Activated CD4-positive, alpha-beta T cell treated with anti-CD3 and anti-CD28 coated beads, Interleukin-10, Interleukin-2, amounts not matched to agents 100 ng/mL and 50 ng/mL, durations not matched to agents 16 hours and 8 hours (primary cell): ENCODE measurements around the gene ADAMTSL2.

Experiments
- DNase-seq: peaks from one replicate; pipeline ENCODE4 v3.0.0-alpha.2; 2020

The ADAMTSL2 gene

DNA sequence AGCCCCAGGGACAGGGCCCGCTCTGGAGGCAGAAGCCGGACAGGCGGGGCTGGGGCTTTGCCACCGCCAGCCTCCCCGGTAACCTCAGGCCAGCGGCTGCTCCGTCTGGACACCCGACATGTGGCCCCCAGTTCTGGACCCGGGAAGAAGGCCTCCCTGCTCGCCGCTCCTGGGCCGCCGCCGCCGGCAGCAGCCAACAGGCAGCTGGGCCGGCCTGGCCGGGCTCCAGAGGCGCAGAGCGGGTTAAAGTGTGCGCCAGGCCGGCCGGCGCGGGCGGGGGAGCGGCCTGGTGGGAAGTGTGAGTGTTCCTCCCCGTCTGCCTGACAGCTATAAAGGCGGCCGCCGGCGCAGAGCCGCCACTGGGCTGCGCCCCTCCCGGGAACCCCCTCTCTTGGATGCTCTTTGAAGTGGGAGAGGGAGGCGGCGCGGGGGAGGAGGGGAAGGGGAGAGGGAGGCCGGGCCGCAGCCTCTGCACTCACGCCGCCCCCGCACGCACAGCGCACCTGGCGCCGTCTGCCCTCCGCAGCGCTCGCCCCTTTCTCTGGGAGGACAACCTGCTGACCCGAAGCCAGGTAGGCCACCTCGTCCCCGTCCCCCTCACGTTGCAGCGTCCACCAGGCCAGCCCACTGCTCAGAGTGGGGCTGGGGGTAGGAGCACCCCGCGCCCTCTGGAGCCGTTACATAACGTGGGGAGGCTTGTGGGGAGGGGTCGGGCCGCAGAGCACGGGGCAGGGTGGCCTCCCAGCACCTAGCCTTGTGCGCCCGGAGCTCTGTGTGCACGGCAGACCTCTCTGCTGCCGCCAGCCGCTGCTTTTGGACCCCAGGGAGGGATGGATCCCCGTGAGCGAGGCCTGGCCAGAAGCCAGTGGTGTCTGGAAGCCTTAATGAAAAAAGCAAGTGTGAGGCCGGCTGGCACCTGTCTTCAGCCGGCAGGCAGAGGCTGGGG lies at the start of gene ADAMTSL2:
ADAMTSL2 (plus strand) TSS at position 359 of the 946 bp plus-strand sequence. CDS start 2,009 bp downstream, outside the sequence.
- no peak for DNase-seq

DNA sequence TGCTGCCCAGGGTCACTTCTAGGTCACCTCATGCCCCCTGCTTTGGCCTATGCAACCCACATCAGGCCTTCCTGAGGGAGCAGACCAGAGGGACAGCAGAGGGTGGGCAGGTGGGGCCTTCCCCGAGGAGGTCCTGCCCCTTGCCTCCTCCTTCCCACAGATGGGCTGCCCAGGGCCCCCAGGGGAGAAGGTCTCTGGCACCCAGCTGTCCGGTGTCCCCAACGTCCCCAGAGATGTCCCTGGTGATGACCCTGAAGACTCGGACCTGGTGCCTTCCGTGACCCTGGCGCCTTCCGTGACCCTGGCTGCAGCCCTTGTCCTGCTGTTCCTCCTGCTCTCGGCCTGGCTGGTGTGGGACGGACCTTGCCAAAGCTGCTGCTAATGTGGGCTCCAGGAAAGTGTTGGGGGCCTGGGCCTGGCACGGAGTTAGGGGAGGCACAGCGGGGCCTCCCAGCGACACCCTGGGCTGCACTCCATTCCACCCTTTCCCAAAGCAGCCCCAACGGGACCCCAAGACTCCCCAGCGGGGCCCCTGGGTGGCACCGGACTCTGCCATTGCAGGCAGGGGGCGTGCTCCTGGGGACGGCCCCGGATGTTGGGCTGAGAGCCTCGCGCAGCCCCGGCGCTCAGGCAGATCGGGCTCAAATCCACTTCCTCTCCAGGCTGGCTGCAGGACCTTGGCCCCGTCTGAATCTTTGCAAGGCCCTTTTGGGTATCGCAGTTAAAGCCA lies 48.8 kb upstream of the ADAMTSL2 start:
- DNase-seq = peak; percentile 29

DNA sequence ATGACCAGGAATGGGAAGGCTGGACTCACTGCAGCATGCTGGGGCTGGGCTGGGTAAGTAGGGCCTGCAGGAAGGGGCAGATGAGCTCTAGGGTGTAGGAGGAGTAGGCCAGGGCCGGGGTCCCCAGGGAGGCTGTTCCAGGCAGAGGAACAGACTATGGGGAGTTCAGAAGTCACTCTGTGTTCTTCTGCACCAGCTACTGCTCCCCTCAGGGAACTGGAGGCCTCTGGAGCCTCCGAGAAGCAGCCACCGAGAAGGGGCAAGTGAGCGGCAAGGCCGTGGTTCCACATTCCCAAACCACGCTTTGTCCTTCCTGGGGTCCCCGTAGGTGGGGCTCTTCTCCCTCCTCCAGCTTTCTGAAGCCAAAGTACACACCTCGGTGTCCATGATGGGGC lies 47.2 kb upstream of the ADAMTSL2 start:
- DNase-seq = no peak

DNA sequence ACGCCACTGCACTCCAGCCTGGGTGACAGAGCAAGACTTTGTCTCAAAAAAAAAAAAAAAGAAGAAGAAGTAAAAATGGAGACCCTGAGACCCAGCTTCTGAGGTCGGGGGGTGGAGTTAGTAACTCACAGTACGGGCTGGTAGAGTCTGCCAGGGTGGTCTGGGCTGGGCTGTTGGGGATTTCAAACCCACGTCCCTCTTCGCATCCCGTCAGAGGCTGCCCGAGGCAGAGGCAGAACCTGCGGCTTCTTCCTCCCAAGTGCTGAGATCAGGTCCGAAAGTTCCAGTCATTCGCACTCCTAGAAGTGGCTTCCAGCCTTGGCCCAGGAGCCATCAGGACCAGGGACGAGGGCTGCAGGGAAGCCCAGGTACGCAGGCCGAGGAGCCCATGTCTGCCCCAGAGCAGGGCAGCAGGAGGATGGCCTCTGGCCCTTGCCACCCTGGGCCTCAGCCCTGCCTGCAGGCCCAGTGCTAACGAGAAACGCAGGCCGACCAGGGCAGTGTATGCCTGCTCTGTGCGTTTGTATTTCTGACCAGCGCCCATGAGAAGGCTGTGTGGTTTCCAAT lies 45.7 kb upstream of the ADAMTSL2 start:
- DNase-seq = no peak

DNA sequence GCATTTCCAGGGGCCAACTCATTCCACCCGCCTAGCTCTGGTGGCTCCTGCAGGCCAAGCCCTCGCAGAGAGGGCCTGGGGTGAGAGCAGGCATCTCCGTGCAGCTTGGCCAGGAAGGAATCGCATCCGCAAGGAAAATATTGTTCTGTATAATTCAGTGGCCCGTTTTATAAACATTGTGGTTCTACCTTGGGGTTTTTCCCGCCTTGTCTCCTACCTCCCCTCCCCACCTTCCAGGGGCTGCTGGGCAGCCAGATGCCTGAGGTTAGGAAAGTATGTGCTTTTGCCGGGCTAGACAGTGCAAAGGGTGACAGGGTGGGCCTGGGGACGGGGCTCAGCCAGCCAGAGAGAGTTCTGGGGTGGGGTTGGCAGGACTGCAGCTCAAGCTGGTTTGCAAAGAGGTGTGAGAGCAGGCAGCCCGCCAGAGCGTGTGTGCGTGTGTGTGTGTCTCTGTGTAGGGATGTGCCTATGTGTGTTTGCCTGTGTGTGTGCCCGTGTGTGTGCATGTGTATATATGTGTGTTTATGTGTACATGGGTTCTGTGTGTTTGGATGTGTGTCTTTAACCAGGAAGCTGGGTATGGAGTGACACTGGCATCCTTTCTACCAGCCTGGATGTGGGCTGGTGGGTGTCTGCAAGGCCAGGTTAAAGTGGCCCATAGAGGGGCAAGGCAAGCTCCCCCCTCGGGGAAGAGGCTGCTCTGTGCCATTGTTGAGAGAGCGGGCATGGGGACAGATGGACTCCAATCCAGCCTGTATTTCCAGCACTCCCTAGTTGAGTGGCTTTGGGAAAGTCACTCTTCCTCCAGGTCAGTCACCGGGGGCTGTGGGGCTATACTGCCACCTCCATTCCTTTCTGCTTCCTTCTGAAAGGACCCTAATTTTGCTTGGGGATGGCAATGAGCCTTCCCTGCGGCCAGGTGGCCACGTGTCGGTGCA lies 45.0 kb upstream of the ADAMTSL2 start:
- no peak for DNase-seq

DNA sequence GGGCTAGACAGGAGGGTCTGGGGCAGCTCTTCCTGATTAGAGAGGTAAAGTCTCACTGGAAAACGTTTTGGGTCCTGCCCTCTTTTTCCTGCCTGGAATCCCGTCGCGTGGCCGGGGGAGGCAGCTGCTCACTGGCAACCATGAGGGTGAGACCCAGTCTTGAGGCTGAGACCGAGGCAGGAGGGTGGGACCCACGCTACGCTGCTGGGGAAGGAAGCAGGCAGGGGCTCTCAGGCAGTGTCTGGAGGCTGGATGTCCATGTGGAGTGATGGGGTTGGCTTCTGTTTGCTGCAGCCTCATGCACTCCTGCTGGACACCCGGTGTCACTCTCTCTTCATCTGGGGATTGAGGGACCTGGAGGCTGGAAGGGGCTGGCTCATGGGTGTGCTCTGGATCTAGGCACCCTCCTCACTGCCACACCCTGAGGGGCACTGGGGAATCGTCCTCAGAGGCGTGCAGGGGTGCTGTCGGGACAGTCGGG lies 44.3 kb upstream of the ADAMTSL2 start:
- DNase-seq = no peak

DNA sequence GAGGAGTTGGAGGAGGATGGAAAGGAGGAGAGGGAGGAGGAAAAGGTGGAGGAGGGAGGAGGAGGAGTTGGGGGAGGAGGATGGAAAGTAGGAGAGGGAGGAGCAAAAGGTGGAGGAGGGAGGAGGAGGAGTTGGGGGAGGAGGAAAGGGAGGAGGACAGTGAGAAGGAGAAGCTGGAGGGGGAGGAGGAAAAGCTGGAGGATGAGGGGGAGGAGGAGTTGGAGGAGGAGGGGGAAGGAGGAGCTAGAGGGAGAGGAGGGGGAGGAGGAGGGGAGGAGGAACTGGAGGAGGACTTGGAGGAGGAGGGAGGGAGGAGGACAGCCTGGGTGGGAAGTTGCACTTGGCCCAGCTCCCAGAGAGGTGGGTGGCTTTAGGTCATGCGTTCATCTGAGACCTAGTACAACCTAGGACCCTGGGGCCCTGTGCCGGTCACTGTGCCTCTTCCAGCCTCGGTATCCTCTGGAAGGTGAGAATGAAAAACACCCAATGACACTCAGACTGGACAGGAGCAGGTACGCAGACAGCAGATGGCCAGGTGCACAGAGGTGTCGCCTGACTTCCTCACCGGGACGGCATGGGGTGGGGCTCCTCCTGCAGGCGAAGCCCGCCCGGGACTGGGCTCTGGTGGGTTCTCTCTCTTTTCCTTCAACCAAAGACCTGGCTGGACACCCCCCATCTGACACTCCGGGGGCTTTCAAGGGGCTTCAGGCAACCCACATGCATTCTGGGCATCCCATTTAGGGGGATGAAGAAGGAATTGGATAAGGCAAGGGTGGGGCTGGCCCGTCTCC lies 43.4 kb upstream of the ADAMTSL2 start:
- DNase-seq = no peak

DNA sequence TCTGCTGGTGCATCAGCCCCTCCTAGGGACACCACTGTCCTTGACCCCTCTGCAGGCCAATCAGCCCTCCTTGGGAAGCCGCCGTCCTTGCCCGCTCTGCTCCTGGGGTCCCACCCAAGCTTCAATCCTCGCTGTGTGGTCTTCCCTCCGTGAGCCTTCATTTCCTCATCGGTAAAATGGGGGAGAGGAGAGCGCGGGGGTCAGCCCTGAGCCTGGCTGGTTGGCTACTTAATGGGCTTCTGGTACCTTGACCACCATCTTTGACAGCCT lies 42.9 kb upstream of the ADAMTSL2 start:
- no peak for DNase-seq

DNA sequence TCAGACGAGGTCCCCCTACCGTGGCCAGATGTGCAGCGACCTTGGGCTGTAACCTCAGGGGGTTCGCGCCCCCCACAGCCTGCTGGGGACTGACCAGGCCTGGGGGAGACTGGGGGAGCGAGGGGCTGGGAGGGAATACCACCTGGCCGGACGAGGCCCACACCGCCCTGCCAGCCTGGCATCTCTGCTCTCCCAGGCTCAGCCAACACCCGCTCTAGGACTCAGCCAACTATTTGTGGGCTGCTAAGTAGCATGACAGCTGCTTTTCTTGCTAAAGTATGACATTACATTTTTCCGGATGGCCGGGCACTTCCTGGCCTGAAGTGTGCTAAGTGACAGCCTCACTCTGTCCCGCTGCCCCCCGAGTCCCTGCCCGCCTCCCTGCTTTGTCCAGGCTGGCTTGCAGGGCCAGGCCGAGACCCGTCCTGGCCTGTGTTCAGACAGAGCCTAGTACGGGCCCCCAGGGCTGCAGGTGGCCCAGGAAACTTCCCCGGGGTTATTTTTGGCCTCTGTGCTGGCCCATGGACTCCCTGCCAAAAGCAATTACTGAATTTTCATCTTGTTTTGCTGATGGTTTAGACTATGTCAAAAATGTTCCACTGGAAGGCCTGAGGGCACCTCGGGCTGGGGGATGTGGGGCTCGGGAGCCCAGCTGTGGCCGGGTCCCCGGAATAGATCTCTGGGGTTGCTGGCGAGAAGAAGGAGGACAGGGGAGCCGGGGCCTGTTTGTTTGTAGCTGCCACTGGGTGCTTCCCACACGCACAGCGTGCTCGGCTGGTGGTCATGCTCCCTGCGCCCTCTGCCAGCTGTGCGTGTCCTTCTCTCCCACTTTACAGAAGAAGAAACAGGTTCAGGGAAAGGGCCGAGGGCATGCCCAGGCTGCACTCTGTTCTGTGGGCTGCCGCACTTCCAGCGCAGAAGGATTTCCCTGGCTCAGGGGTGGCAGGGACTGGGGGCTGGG lies 42.2 kb upstream of the ADAMTSL2 start:
- no peak for DNase-seq

DNA sequence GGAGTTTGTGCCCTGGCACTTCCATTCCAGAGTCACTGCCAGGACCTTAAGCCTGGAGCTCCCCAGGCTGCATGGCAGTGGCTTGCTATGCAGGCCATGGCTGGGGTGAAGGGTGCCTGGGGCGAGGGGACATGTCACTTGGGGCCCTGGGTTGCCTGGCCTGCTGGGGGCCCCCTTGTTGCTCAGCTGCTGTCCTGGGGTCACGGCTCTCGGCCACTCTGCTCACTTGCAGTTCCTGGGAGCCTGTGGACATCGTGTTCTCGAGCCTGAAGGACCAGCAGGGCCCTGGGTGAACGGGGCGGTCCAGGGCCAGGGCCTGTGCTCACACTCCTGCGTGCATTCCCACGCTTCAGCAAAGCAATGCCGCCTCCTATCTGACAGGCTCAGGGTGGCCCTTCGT lies 41.1 kb upstream of the ADAMTSL2 start:
- DNase-seq = no peak

DNA sequence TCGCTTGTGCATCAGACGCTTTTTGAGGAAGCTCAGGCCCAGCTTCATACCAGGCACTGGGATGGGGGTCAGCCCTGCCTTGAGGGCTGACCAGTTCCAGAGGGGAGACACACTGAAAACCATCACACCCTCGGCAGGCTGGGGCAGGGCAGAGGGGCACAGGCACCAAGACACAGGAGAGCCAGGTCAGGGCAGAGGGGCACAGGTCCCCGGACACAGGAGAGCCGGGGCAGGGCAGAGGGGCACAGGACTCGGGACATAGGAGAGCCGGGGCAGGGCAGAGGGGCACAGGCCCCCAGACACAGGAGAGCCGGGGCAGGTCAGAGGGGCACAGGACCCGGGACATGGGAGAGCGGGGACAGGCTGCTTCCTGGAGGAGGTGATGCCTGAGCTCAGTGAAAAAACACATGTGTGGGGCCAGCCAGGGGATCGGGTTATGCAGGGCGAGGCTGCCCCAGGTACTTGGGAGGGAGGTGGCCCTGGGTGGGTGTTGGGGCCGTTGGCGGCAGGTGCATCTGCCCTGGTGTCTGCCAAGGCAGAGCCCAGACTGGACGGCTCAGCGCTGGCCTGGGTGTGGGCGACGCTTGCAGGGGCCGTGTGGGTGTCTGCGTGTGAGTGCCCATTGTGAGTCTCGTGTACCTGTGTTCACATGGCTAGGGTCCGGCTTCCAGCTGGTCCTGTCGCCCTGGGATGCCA lies 40.5 kb upstream of the ADAMTSL2 start:
- DNase-seq = no peak

DNA sequence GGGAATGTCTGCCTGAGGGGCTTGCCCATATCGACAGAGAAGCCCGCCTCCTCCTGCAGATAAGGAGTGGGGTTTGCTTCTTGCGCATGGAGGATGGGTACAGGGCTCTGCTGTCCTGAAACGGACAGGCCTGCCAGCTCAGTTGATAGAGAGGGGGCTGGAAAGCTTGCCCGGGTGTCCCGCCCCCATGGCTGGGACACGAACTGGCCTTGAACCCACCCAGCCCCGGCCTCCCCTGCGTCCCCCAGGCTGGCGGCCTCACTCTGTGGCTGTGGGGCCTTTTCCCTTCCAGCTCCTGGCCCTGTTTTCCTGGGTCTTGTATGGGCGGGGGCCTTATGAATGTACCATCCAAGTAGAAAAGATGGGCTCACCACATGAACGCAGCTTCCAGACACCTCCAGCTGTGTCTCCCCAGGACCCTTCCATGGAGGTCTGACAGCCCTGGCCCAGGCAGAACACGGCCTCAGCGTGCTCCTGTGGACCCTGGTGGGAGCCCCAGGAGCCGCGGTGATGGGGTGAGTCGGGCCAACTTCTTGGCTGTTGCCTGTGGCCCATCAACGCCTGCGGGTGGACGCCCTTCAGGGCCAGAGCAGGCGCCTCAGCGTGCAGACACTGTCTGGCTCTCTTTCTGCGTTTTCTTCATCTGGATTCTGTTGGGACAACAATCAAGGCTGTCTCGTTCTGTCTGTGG lies 39.7 kb upstream of the ADAMTSL2 start:
- DNase-seq = no peak

DNA sequence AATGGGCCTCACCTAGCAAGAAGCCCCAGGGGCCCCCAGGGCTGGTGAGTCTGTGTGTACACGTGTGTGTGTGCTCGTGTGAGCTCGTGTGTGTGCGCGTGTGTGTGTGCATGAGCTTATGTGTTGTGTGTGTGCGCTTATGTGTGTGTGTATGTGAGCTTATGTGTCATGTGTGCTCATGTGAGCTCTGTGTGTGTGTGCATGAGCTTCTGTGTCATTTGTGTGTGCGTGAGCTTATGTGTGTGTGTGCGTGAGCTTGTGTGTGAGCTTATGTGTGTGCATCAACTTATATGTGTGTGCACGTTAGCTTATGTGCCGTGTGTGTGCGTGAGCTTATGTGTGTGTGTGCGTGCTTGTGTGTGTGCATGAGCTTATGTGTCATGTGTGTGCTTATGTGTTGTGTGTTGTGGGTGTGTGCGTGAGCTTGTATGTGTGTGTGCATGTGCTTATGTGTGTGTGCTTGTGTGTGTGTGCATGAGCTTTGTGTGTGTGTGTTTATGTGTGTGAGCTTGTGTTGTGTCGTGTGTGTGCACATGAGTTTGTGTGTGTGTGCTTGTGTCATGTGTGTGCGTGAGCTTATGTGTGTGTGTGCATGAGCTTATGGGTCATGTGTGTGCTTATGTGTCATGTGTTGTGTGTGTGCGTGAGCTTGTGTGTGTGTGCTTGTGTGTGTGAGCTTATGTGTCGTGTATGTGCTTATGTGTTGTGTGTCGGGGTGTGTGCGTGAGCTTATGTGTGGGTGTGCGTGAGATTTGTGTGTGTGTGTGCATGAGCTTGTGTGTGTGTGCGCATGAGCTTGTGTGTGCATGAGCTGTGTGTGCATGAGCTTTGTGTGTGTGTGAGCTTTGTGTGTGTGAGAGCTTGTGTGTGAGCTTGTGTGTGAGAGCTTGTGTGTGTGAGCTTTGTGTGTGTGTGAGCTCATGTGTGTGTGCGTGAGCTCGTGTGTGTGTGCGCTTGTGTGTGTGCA lies 38.9 kb upstream of the ADAMTSL2 start:
- DNase-seq = no peak

DNA sequence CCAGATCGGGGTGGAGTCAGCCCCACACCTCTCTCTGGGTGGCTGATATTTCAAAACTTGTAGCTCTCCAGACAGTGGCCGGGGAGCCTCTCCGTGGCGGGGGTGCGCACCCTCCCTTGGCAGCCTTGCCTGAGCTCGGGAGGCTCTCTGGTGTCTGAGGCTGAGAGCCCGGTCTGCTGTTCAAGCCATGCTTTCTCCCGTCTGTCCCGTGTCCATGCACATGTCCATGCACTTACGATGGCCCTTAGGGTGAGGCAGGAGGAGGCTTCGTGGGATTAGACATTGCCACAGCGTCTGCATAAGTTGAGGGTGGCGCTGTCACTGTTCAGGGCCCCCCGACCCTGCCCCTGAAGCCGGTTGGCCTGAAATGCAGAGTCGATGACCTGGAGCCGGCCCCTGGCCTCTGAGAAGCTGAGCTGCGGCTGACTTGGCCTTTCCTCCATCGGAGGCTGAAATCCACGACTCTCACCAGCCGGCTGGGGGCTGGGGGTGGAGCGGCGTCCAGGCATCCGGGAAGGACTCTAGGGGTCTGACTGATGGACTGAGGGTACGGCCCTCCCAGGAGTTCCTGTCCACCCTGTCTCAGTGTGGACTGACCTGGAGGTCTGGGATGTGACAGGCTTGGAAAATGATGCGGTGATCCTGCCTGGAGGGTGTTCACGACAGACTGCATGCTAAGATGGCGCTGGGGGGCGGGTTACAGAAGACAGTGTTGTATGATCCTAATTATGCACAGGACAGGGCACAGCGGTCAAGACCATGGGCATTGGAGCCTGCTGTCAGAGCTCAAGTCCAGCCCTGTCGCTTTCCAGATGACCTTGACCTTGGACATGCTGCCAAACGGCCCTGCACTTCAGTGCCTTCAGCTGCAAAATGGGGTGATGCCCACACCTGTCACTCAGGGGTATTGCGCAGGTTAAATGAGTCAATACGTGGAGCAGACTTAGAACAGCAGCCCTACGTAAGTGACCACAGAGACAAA lies 37.4 kb upstream of the ADAMTSL2 start:
- DNase-seq = no peak

DNA sequence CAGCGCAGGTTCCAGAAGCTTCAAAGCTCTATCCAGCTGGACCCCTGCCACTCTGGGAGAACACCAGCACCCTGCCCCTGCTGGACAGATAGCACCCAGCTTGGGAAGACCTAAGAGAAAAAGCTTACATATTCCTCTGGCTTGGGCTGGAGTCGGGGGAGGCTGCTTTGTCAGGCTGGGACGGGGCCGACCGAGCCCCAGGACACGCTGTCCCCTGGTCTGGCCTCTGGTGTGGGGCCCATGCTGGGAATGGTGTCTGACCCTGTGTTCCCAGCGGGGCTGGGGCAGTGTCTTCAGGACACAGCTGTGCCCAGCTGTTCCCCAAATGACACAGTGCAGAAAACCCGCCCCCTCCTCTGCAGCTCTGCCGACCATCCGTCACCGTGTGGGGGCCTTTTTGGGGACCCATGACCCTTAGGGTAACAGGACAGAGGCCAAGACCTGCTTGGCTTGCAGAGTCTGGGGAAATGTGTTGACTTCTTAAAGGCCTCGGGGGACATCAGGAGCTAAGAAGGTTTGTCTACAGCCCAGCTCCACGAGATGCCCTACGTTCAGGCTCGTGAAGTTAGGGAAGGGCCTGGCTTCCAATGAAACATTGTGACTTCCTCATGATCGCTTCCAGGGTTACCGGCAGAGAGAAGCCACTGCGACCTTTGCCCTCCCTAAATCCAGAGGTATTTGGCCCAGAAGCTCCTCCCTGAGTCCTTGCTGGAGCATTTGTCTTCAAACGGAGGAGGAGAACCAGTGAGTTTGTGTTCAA lies 35.2 kb upstream of the ADAMTSL2 start:
- no peak for DNase-seq

DNA sequence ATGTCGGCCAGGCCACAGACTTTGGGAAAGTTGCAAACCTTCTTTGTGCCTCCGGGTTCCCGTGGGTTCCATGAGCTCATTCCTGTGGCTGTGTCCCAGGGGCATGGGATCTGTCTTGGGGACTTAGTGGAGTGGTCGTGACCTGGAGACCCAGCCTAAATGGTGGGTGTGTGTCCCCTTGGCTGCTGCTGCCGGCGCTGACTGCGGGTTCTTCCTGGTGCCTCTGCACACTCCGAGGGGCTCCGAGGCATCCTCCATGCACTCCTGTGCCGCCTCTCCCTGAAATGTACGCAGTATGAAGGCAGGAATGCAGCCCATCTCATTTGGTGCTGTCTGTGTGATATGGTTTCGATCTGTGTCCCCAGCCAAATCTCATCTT lies 34.6 kb upstream of the ADAMTSL2 start:
- no peak for DNase-seq
